ENCODE data around the gene SCARB1.

- TF ChIP-seq CTCF (IDR thresholded peaks at IDR 0.05): no peak
- TF ChIP-seq POLR2A (IDR thresholded peaks at IDR 0.05): no peak
Observed at GRCh38 chr12:124871297-124871696, 7.6 kb upstream of the SCARB1 start.

Data from lower leg skin (tissue), 3 donors.